CD4-positive, alpha-beta T cell treated with Interleukin-6 for 4 hours (primary cell): Measurements from ENCODE around the gene OR56A1.

Experiments
- DNase-seq: peaks from one replicate; pipeline ENCODE4 v3.0.0-alpha.2; 2020; ENCODE audit warnings: mixed read lengths

Gene OR56A1

GRCh38 chr11:5986885-5987284 lies 43.7 kb downstream of the OR56A1 start, which contains the start of gene OR52L1:
Gene OR52L1 (minus strand): TSS chr11:5986985. CDS start chr11:5986930, 55 bp downstream.
- no peak for DNase-seq

- no peak for DNase-seq
Measured at GRCh38 chr11:5983443-5983842, 47.1 kb downstream of the OR56A1 start.

GRCh38 chr11:5973530-5973929 lies 57.0 kb downstream of the OR56A1 start:
- no peak for DNase-seq
